DOHH2 (cell line): ENCODE measurements around the gene OR1D5.

Source experiments
- H3F3A ChIP-seq: fragments of 200-600 bp; sonication (generic), shearing (Covaris generic); 2 replicates; pipeline ENCODE4 v1.6.0; 2016; ENCODE audit warnings: antibody characterized with exemption, mild to moderate bottlenecking; ENCODE audit not compliant: control insufficient read depth, insufficient read depth
- H3K27ac ChIP-seq: fragments of 200-600 bp; sonication (generic); 2 replicates; pipeline ENCODE4 v1.5.1; 2014; ENCODE audit warnings: low read depth, mild to moderate bottlenecking, low read length, moderate library complexity
- H3K27me3 ChIP-seq: fragments of 200-600 bp; sonication (generic); 2 replicates; pipeline ENCODE4 v1.6.1; 2014; ENCODE audit warnings: mild to moderate bottlenecking, low read length, mixed read lengths; ENCODE audit not compliant: control insufficient read depth
- H3K36me3 ChIP-seq: fragments of 200-600 bp; sonication (generic); 2 replicates; pipeline ENCODE4 v1.6.1; 2014; ENCODE audit warnings: mild to moderate bottlenecking, low read length, moderate library complexity, mixed read lengths; ENCODE audit not compliant: control insufficient read depth
- H3K4me1 ChIP-seq: fragments of 200-600 bp; sonication (generic); 2 replicates; pipeline ENCODE4 v1.6.1; 2014; ENCODE audit warnings: mild to moderate bottlenecking, low read length, mixed read lengths; ENCODE audit not compliant: control insufficient read depth
- H3K4me2 ChIP-seq: fragments of 200-600 bp; sonication (generic); 2 replicates; pipeline ENCODE4 v1.6.0; 2014; ENCODE audit warnings: mild to moderate bottlenecking, low read length, moderate library complexity
- H3K4me3 ChIP-seq: fragments of 200-600 bp; sonication (generic); 2 replicates; pipeline ENCODE4 v1.5.1; 2014; ENCODE audit warnings: mild to moderate bottlenecking, low read length, mixed read lengths
- H3K79me2 ChIP-seq: fragments of 200-600 bp; sonication (generic); 2 replicates; pipeline ENCODE4 v1.6.1; 2014; ENCODE audit warnings: mild to moderate bottlenecking, low read length, mixed read lengths; ENCODE audit not compliant: control insufficient read depth
- H3K9me2 ChIP-seq: fragments of 200-600 bp; sonication (generic); replicated peaks from 2 replicates; pipeline ENCODE4 v1.6.1; 2014; ENCODE audit warnings: mild to moderate bottlenecking, low read length, mixed read lengths; ENCODE audit not compliant: control insufficient read depth
- H3K9me3 ChIP-seq: fragments of 200-600 bp; sonication (generic); 2 replicates; pipeline ENCODE4 v1.6.1; 2014; ENCODE audit warnings: antibody characterized with exemption, low read length, mixed read lengths; ENCODE audit not compliant: control insufficient read depth, insufficient read depth
- H4K20me1 ChIP-seq: fragments of 200-600 bp; sonication (generic); 2 replicates; pipeline ENCODE4 v1.6.0; 2014; ENCODE audit warnings: low read depth, mild to moderate bottlenecking, antibody characterized with exemption, low read length, moderate library complexity; ENCODE audit not compliant: control insufficient read depth, insufficient read depth
- CTCF ChIP-seq: fragments of 200-600 bp; sonication (generic); IDR thresholded peaks from one replicate; pipeline ENCODE4 v1.5.1; 2014; ENCODE audit warnings: antibody characterized with exemption, mild to moderate bottlenecking, low read depth, low read length; ENCODE audit not compliant: poor library complexity, severe bottlenecking
- EZH2phosphoT487 ChIP-seq: fragments of 200-600 bp; sonication (generic); IDR thresholded peaks from 2 replicates; pipeline ENCODE4 v1.6.1; 2017; ENCODE audit warnings: borderline replicate concordance, mild to moderate bottlenecking, antibody characterized with exemption, low read length, moderate library complexity, mixed read lengths

OR1D5 gene

DNA sequence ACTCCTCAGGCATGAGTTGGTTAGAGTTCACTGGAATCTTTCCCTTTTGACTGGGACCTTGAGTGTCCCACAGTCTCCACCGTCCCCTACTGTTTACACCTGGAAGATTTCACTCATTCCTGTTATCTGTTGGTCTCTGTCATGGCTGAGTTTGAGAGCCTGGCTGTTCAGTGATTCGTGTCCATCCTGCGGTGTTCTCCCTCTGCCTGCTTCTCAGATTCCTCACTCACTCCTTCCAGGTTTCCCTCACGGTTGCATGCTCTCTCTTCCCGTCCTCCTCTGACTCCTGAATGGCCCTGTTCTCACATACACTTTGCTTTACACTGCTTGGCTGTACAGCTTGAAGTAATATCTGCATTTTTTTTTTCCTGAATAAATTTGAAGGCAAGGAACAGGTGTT is 24.5 kb downstream of the OR1D5 start:
- Histone ChIP-seq H3K4me3 (no peak overlapping the region), H3K79me2 (no peaks in the 10 kb centered on the region), H3K36me3 (no peaks in the 10 kb centered on the region), H3F3A (no peaks in the 10 kb centered on the region), H3K4me2 (peak overlapping the region; percentile 35), H3K27ac (no peak overlapping the region), H3K27me3 (no peaks in the 10 kb centered on the region), H3K9me3 (peaks cover 11% of the 10 kb centered on the region), H3K4me1 (peaks cover 13% of the 10 kb centered on the region), H3K9me2 (no peaks in the 10 kb centered on the region), H4K20me1 (no peaks in the 10 kb centered on the region)
- no peak for TF ChIP-seq CTCF
- TF ChIP-seq EZH2phosphoT487 = no peak

- Histone ChIP-seq H3K27ac (no peak overlapping the region), H3K79me2 (no peaks in the 10 kb centered on the region), H4K20me1 (no peaks in the 10 kb centered on the region), H3K4me2 (no peak overlapping the region), H3K36me3 (no peaks in the 10 kb centered on the region), H3F3A (no peaks in the 10 kb centered on the region), H3K9me3 (no peaks in the 10 kb centered on the region), H3K27me3 (no peaks in the 10 kb centered on the region), H3K9me2 (no peaks in the 10 kb centered on the region), H3K4me3 (no peak overlapping the region), H3K4me1 (peaks cover 13% of the 10 kb centered on the region)
- no peak for TF ChIP-seq CTCF
- no peak for TF ChIP-seq EZH2phosphoT487
Observed at GRCh38 chr17:3037259-3037658, 26.1 kb downstream of the OR1D5 start.

DNA sequence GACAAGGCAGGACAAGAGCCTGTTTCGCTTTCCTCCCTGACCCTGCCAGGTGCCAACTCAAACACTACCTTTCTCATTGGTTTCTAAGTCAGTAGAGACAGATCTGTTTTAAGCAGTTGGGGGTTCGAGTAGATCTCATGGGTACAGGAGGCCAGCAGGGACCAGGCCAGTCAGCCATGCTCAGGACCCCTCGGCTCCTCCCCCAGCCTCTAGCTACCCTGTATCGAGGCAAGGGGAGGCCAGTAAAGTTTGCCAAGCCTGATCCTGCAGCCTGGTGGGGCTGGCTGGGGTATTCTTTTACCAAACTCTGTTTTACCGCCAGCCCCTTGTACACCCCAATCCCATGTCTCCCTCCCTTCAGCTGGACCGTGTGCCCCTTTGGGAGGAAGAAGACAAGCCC is 26.6 kb downstream of the OR1D5 start:
- Histone ChIP-seq H3K27me3 (no peaks in the 10 kb centered on the region), H3K4me3 (no peak overlapping the region), H3F3A (no peaks in the 10 kb centered on the region), H3K27ac (no peak overlapping the region), H3K9me2 (no peaks in the 10 kb centered on the region), H3K79me2 (no peaks in the 10 kb centered on the region), H3K4me2 (no peak overlapping the region), H4K20me1 (no peaks in the 10 kb centered on the region), H3K4me1 (peaks cover 13% of the 10 kb centered on the region), H3K9me3 (no peaks in the 10 kb centered on the region), H3K36me3 (no peaks in the 10 kb centered on the region)
- TF ChIP-seq CTCF (no peak), EZH2phosphoT487 (no peak)

GRCh38 chr17:3035968-3036280 is 27.5 kb downstream of the OR1D5 start:
- Histone ChIP-seq H3K27ac (no peak overlapping the region), H3K9me2 (no peaks in the 10 kb centered on the region), H3K4me1 (peaks cover 13% of the 10 kb centered on the region), H4K20me1 (no peaks in the 10 kb centered on the region), H3K79me2 (no peaks in the 10 kb centered on the region), H3K4me2 (no peak overlapping the region), H3K4me3 (no peak overlapping the region), H3F3A (no peaks in the 10 kb centered on the region), H3K27me3 (no peaks in the 10 kb centered on the region), H3K36me3 (no peaks in the 10 kb centered on the region), H3K9me3 (no peaks in the 10 kb centered on the region)
- TF ChIP-seq CTCF = no peak
- no peak for TF ChIP-seq EZH2phosphoT487
